B cell (primary cell): Measurements from ENCODE around the gene TGM6.

Experiments
- CTCF ChIP-seq: fragments of 200-600 bp; IDR thresholded peaks from one replicate; pipeline ENCODE4 v1.8.0; 2022; ENCODE audit warnings: antibody characterized with exemption, mild to moderate bottlenecking
- EZH2 ChIP-seq: IDR thresholded peaks from 2 replicates; pipeline ENCODE4 v1.6.1; 2012; ENCODE audit warnings: borderline replicate concordance, low read depth, mild to moderate bottlenecking, moderate library complexity, low read length; ENCODE audit not compliant: insufficient read depth, poor library complexity, severe bottlenecking

- TF ChIP-seq CTCF: no peak
- no peak for TF ChIP-seq EZH2
Observed at GRCh38 chr20:2385026-2385425, 4.3 kb downstream of the TGM6 start.
